Activated T-helper 1 cell treated with anti-CD3 and anti-CD28 coated beads, Interleukin-2, amount 50 U/mL, for 16 hours (primary cell): Measurements from ENCODE around the gene HNRNPK.
A peak's percentile ranks its signal among the peaks of the same experiment; 100 is the strongest.

ENCODE experiments used
- DNase-seq, 2 donors: peaks; one replicate each; pipeline ENCODE4 v3.0.0-alpha.2; 2020; ENCODE audit warnings: low read depth in 1 of 2, low spot score in 1 of 2

HNRNPK gene

GRCh38 chr9:83934569-83935275 is 45.3 kb downstream of the HNRNPK start:
- DNase-seq, result no peak

- no peak for DNase-seq
These were observed 46.2 kb downstream of the HNRNPK start for GRCh38 chr9:83933790-83934189.

- no peak for DNase-seq
These were observed 47.2 kb downstream of the HNRNPK start for GRCh38 chr9:83932851-83933250.

GRCh38 chr9:83932011-83932410 is 48.0 kb downstream of the HNRNPK start:
- DNase-seq, result no peak

- DNase-seq, result no peak
These were observed 49.1 kb downstream of the HNRNPK start for GRCh38 chr9:83930881-83931280.

- DNase-seq, result no peak
These were observed 52.4 kb downstream of the HNRNPK start for GRCh38 chr9:83927591-83927990.

- peak; percentile 90 to 95 for DNase-seq
These were observed 58.9 kb downstream of the HNRNPK start, which contains the start of gene KIF27 for GRCh38 chr9:83920927-83921707. TSS of gene KIF27 (minus strand) at chr9:83921432. CDS start at chr9:83915591, 5,841 bp downstream.

- DNase-seq, result no peak
These were observed 59.5 kb downstream of the HNRNPK start for GRCh38 chr9:83920469-83920926.

GRCh38 chr9:83919111-83919510 is 60.9 kb downstream of the HNRNPK start:
- no peak for DNase-seq
